Stomach smooth muscle (tissue), 2 donors: ENCODE data around the gene ABCA12.

Source experiments
- H3K27ac ChIP-seq: one replicate; pipeline ENCODE4 v1.7.0; 2013; ENCODE audit warnings: mild to moderate bottlenecking, low read length, inconsistent platforms
- H3K27me3 ChIP-seq, 2 donors: one replicate each; pipeline ENCODE4 v1.7.0; 2013; ENCODE audit warnings: low read length in 2 of 2; ENCODE audit not compliant: insufficient read depth in 2 of 2, control insufficient read depth in 1 of 2
- H3K36me3 ChIP-seq, 2 donors: one replicate each; pipeline ENCODE4 v1.7.0; 2013; ENCODE audit warnings: low read length in 2 of 2; ENCODE audit not compliant: control insufficient read depth in 2 of 2, insufficient read depth in 2 of 2
- H3K4me1 ChIP-seq: one replicate; pipeline ENCODE4 v1.7.0; 2013; ENCODE audit warnings: low read length; ENCODE audit not compliant: control insufficient read depth, insufficient read depth
- H3K4me3 ChIP-seq, 2 donors: one replicate each; pipeline ENCODE4 v1.7.0; 2013; ENCODE audit warnings: low read length in 2 of 2
- H3K9ac ChIP-seq, 2 donors: one replicate each; pipeline ENCODE4 v1.7.0; 2013; ENCODE audit warnings: low read length in 2 of 2, mild to moderate bottlenecking in 1 of 2
- H3K9me3 ChIP-seq, 2 donors: one replicate each; pipeline ENCODE4 v1.7.0; 2013; ENCODE audit warnings: low read length in 2 of 2; ENCODE audit not compliant: control insufficient read depth in 2 of 2
- donor health status: healthy.
- donor health status: Pancreatic carcinoma.

Gene ABCA12

GRCh38 chr2:215071676-215072075 lies 66.8 kb downstream of the ABCA12 start:
- Histone ChIP-seq H3K4me3 (no peak overlapping the region), H3K9ac (no peak overlapping the region), H3K27me3 (no peaks in the 10 kb centered on the region), H3K36me3 (no peaks in the 10 kb centered on the region), H3K27ac (no peak overlapping the region), H3K4me1 (no peaks in the 10 kb centered on the region), H3K9me3 (no peaks in the 10 kb centered on the region)

DNA sequence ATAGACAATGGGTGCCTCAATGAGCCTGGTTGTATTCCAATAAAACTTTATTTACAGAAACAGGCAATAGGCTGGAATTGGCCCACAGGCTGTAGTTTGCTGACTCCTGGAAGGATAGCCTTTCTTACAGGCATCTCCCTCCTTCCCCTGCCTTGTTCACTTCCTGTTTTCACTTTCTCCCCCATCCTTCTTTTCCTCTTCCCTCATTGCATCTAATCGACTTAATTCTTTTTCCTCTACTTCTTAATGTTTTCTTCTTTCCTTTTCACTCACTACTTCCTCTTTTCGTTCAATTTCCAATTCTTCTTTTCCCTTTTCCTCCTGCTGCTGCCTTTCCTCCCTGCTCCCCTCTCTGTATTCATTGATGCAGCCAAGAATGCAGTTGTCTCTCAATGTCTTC lies 70.0 kb downstream of the ABCA12 start:
- Histone ChIP-seq H3K9me3 (no peaks in the 10 kb centered on the region), H3K27ac (no peak overlapping the region)

GRCh38 chr2:215066124-215066523 lies 72.3 kb downstream of the ABCA12 start:
- no peaks in the 10 kb centered on the region for H3K4me1 ChIP-seq
- no peaks in the 10 kb centered on the region for H3K9me3 ChIP-seq
- no peaks in the 10 kb centered on the region for H3K27me3 ChIP-seq
- H3K27ac ChIP-seq, result no peak overlapping the region
- H3K9ac ChIP-seq, result no peak overlapping the region
- H3K4me3 ChIP-seq, result no peak overlapping the region
- H3K36me3 ChIP-seq, result no peaks in the 10 kb centered on the region

More for the DNA sequence above, 70.0 kb downstream of the ABCA12 start:
- Histone ChIP-seq H3K4me3 (no peak overlapping the region), H3K4me1 (no peaks in the 10 kb centered on the region), H3K36me3 (no peaks in the 10 kb centered on the region), H3K9ac (no peak overlapping the region), H3K27me3 (no peaks in the 10 kb centered on the region)

DNA sequence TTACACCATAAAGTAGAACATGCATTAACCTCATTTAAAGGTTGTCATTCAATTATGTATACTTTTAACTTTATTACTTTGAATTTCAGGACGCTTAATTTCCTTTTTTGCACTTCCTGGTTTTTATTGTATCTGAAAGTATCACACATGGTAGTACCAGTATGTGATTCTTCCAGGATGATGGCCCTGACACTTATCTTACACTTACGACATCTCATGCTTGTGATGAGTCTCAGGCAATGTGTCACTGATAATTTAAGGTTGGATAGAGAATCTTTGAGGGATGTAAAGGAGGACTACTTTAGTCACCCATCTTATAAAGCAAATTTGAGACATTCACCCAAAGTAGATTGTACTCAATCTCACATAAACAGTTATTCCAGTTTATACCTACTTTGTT lies 74.9 kb downstream of the ABCA12 start:
- no peak overlapping the region for H3K9ac ChIP-seq
- no peaks in the 10 kb centered on the region for H3K9me3 ChIP-seq
- H3K4me3 ChIP-seq, result no peak overlapping the region
- no peak overlapping the region for H3K27ac ChIP-seq
- H3K27me3 ChIP-seq, result no peaks in the 10 kb centered on the region
- H3K4me1 ChIP-seq, result no peaks in the 10 kb centered on the region
- H3K36me3 ChIP-seq, result no peaks in the 10 kb centered on the region

DNA sequence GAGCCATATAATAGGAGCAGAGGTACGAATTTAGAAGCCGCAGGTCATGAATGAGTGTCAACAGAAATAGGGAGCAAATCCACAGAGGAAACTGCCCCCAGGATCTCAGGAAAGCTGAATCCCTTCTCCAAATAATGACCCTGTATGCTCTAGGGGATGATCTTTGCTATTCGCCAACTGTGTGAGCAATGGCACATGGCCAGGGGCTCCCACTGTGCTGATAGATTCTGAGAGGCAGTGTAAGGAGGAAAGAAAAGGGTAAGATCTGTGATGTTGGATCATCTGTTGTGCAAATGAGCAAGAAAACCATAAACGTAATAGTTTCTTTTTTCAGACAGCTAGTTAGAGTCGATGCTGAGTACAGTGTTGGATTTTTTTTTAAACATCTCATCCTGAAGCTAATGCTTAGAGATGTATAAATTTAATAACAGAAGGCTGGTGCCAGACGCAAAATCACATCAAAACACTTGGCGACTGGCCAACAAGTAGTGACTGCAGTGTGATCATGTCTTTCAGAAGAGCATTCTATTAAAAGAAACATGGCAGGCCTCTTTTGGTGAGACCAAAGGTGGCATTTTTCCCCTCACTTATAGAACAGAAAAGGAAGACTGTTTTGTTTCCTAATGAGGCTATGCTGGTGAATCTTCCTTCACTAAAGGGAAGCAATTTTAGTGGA lies 77.4 kb downstream of the ABCA12 start:
- H3K9ac ChIP-seq, result no peak overlapping the region
- no peaks in the 10 kb centered on the region for H3K27me3 ChIP-seq
- H3K4me3 ChIP-seq, result no peak overlapping the region
- no peaks in the 10 kb centered on the region for H3K9me3 ChIP-seq
- no peaks in the 10 kb centered on the region for H3K4me1 ChIP-seq
- no peak overlapping the region for H3K27ac ChIP-seq
- no peaks in the 10 kb centered on the region for H3K36me3 ChIP-seq

DNA sequence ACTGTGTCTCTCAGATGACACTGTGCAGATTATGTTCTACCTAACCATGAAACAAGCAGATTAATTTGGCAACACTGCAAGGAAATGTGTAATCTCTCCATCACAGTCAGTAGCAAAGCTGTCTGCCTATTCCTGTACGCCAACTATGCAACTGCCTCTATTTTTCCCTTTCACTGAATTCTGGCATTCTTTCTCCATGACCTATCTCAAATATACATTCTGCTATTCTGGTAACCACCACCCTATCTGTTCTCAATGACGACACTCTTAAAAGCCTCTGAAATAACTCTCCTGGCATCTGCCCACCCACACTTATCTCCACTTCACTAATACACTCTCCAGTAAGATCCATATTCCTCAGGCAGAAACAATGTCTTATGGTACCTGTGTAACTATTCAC lies 78.7 kb downstream of the ABCA12 start:
- Histone ChIP-seq H3K9ac (no peak overlapping the region), H3K4me1 (no peaks in the 10 kb centered on the region), H3K4me3 (no peak overlapping the region)

DNA sequence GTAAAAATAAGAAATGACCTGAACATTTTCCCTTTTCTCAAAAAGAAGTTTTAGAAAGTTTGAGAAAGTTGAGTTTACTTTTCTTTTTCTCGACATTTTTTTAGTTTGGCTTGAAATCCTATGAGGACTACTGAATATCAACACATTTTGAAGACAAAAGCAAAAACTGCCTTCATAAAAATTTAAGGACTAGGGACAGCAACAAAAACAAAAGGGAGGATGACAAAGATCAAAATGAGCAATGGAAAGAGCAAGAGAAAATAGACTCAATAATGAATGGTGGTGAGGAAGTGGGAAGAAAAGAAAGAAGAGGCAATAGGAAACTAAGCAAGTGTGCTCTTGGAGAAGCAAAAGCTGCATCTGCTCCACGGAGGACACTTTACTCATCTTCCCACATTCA lies 82.5 kb downstream of the ABCA12 start:
- Histone ChIP-seq H3K4me1 (no peaks in the 10 kb centered on the region), H3K27me3 (no peaks in the 10 kb centered on the region), H3K9me3 (no peaks in the 10 kb centered on the region), H3K4me3 (no peak overlapping the region), H3K9ac (no peak overlapping the region), H3K27ac (no peak overlapping the region), H3K36me3 (no peaks in the 10 kb centered on the region)

More for the DNA sequence above, 78.7 kb downstream of the ABCA12 start:
- Histone ChIP-seq H3K27me3 (no peaks in the 10 kb centered on the region), H3K36me3 (no peaks in the 10 kb centered on the region), H3K27ac (no peak overlapping the region), H3K9me3 (no peaks in the 10 kb centered on the region)

GRCh38 chr2:215052810-215053209 lies 85.6 kb downstream of the ABCA12 start:
- H3K27ac ChIP-seq, result no peak overlapping the region
- H3K36me3 ChIP-seq, result no peaks in the 10 kb centered on the region
- H3K9ac ChIP-seq, result no peak overlapping the region
- H3K4me1 ChIP-seq, result no peaks in the 10 kb centered on the region
- peaks cover 0 to 3% of the 10 kb centered on the region in 2 donors for H3K9me3 ChIP-seq
- H3K4me3 ChIP-seq, result no peak overlapping the region
- no peaks in the 10 kb centered on the region for H3K27me3 ChIP-seq

DNA sequence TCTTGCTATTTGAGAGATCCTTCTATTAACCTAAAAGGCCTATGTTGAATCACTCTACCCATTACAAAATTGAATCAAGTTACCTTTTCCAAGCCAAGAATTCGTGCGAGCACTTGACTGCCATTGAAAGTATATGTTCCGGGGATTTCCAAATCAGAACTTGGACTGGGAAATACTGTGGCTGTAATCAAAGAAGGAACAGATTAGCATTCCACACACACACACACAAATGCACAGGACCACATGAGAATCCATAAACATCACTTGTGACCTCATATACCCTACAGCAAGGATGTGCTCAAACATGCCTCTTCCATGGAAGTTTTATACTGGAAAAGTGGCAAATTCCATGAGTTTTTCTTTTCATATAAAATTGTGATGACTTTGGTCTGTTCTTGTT lies 86.0 kb downstream of the ABCA12 start:
- H3K36me3 ChIP-seq, result no peaks in the 10 kb centered on the region
- no peak overlapping the region for H3K27ac ChIP-seq
- H3K4me3 ChIP-seq, result no peak overlapping the region
- no peaks in the 10 kb centered on the region for H3K27me3 ChIP-seq
- H3K9ac ChIP-seq, result no peak overlapping the region
- no peaks in the 10 kb centered on the region for H3K4me1 ChIP-seq
- peaks cover 0 to 3% of the 10 kb centered on the region in 2 donors for H3K9me3 ChIP-seq

DNA sequence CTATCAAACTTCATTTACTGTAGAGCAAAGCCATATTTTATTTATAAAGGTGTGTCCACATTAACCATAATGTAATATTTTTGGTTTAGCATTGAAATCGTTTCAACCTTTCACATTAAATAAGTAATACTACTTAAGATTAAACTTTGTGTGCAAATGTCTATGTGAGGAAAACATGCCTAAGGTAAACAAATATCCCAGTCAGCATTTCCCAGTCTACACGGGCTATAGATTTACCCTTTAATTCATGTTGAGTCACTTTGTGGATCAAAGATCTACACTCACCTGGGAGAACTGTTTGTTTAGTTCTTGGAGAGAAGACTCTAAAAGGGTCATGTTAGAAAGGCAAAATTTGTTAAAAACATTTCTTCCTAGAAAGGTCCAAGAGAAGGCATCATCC lies 89.1 kb downstream of the ABCA12 start:
- Histone ChIP-seq H3K4me1 (no peaks in the 10 kb centered on the region), H3K27me3 (no peaks in the 10 kb centered on the region), H3K27ac (no peak overlapping the region), H3K4me3 (no peak overlapping the region), H3K9ac (no peak overlapping the region), H3K36me3 (no peaks in the 10 kb centered on the region), H3K9me3 (peaks cover 0 to 3% of the 10 kb centered on the region in 2 donors)

DNA sequence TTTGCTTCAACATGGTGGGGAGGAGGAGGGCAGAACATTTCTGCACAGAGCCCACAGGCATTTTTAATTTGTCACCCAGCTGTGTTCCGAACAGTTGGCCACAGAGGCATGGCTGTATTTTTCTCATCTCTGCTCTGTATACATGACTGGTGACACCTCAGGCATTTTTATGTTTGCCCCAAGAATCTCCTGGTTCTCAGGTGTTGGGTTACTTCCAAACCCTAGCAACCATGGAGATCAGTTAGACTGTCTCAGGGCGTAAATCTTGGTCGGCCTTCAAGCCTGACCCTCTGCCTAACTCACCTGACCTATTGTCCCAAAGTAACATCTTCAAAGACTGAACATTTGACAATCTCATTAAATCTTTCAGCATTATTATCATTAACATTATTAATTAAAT lies 100.0 kb downstream of the ABCA12 start:
- no peak overlapping the region for H3K4me3 ChIP-seq
- H3K27me3 ChIP-seq, result no peaks in the 10 kb centered on the region
- no peaks in the 10 kb centered on the region for H3K36me3 ChIP-seq
- H3K9me3 ChIP-seq, result no peaks in the 10 kb centered on the region
- H3K9ac ChIP-seq, result no peak overlapping the region
- no peak overlapping the region for H3K27ac ChIP-seq
- H3K4me1 ChIP-seq, result no peaks in the 10 kb centered on the region
